Retinal pigment epithelial cell (primary cell): Measurements from ENCODE around the gene ATG2A.

Experiments used
- DNase-seq: peaks from one replicate; pipeline ENCODE4 v3.0.0-alpha.2; 2010; ENCODE audit warnings: low read depth
- H3K4me3 ChIP-seq: 2 replicates; pipeline ENCODE4 v1.5.1; 2011; ENCODE audit warnings: mild to moderate bottlenecking, low read length, control low read depth, moderate library complexity
- TF ChIP-seq, protein P1 (sequence below): conservative IDR thresholded peaks from 2 replicates; pipeline ENCODE4 v1.5.1; 2011; ENCODE audit warnings: low read depth, low read length, control low read depth, inconsistent platforms

Gene ATG2A

DNA sequence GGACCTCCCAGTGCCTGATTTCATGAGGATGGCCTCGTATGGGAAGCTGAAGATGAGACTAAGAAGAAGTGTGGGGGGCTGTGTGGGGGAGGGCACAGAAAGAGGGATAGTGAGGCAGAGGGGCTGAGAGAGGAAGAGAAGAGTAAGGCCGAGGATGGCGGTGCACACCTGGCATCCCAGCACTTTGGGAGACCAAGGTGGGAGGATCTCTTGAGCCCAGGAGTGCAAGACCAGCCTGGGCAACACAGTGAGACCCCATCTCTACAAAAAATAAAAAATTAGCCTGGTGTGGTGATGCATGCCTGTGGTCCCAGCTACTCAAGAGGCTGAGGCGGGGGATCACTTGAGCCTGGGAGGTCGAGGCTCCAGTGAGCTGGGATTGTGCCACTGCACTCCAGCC lies 25.1 kb downstream of the ATG2A start:
- TF ChIP-seq, protein P1, sequence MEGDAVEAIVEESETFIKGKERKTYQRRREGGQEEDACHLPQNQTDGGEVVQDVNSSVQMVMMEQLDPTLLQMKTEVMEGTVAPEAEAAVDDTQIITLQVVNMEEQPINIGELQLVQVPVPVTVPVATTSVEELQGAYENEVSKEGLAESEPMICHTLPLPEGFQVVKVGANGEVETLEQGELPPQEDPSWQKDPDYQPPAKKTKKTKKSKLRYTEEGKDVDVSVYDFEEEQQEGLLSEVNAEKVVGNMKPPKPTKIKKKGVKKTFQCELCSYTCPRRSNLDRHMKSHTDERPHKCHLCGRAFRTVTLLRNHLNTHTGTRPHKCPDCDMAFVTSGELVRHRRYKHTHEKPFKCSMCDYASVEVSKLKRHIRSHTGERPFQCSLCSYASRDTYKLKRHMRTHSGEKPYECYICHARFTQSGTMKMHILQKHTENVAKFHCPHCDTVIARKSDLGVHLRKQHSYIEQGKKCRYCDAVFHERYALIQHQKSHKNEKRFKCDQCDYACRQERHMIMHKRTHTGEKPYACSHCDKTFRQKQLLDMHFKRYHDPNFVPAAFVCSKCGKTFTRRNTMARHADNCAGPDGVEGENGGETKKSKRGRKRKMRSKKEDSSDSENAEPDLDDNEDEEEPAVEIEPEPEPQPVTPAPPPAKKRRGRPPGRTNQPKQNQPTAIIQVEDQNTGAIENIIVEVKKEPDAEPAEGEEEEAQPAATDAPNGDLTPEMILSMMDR, result no peak
- no peak for DNase-seq
- H3K4me3 ChIP-seq, result no peak overlapping the region

DNA sequence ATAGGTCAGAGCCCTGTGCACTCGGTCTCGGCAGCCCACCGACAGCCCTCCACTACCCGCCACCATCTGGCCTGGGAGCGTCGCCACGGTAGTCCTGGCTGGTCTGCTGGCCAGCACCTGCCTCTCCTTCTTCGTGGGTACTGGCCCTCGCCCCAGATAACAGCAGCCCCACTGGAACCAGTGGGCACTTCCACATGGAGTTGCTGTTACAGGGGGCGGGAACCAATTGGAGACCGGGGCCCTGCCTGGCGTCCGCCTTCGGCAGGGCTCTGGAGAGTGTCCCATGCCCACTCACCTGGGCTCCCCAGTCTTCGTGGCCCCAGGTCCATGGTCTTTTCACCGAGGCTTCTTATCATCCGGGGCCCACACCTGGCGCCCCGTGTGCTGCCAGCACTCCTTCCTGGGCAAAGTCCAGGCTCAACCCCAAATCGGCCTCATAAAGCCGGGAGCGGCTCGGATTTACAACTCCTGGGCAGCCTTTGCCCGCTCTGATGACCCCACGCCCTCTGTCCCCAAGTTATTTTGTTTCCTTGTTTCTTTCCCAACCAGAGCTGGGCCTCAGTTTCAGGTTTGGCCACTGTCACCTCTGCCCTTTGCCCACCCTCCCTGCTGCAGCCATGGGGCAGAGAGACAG lies 25.7 kb downstream of the ATG2A start:
- TF ChIP-seq, protein P1, result no peak
- H3K4me3 ChIP-seq, result no peak overlapping the region
- no peak for DNase-seq

DNA sequence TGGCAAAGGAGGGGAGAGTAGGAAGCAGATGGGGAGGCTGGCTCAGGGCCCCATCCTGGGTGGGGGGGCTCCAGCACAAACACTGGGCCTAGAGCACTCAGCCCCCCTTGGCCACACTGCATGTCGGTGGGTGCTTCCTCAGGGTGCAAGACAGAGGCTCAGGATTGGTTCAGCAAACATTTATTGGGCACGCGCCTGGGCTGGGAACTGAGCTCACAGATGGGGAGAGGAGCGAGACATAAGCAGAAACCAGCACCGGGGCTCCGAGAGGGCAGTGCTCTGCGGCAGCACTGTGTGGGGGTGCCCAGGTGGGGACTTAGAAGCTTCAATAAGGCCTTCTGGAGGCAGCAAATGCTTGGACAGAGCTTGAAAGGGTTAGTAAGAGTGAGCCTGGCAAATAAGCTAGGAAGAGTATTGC lies 26.5 kb downstream of the ATG2A start:
- no peak for DNase-seq
- no peak overlapping the region for H3K4me3 ChIP-seq
- TF ChIP-seq, protein P1, result no peak

DNA sequence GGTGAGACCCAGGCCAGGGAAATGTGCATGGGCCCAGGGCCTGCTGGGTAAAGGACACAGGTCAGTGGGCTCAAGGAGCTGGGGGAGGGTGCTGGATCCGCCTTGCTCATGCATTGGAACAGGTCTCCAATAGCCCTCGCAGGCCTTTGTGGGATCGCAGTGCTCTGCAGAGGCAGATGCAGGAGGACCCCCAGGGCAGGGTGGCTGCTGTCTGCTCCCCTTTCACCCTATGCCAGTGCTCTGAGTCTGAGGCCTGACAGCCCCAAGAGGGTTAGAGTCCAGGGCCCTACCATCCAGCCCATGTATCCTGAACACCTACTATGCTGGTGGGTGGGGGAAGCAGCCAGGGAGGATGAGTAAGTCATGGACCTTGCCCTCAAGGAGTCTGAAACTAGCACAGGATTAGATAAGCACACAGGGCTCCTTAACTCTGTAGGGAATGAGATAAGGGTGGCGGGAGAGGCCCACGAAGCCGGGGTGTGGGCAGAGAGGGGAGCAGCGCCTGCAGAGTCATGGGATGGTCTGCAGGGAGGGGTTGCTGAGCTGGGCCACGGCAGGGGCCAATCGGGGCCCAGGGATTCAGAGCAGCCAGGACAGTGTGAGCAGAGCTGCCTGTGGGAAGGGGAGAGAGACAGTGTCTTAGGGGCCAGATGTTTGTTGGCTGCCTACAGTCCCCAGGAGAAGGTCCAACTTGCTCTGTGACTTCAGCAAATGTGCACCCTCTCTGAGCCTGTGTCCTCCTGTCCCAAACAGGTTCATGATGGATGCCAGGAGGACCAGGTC lies 28.1 kb downstream of the ATG2A start:
- TF ChIP-seq, protein P1, result no peak
- H3K4me3 ChIP-seq, result no peak overlapping the region
- no peak for DNase-seq

DNA sequence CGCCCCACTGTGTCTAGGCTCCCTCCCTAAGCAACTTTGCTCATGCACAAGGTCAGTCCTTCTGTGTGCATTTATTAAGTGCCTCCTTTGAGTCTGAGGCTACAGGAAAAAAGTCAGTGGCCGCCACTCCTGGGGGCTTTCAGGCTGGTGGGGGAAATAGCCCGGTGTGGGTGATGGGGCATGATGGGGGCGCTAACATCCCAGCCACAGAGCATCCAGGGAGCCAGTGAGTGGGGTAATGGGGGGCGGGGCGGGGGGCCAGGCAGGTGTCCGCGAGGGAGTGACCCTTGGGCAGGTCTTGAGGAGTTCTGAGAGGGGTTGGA lies 28.6 kb downstream of the ATG2A start:
- H3K4me3 ChIP-seq, result no peak overlapping the region
- no peak for DNase-seq
- TF ChIP-seq, protein P1, result no peak

DNA sequence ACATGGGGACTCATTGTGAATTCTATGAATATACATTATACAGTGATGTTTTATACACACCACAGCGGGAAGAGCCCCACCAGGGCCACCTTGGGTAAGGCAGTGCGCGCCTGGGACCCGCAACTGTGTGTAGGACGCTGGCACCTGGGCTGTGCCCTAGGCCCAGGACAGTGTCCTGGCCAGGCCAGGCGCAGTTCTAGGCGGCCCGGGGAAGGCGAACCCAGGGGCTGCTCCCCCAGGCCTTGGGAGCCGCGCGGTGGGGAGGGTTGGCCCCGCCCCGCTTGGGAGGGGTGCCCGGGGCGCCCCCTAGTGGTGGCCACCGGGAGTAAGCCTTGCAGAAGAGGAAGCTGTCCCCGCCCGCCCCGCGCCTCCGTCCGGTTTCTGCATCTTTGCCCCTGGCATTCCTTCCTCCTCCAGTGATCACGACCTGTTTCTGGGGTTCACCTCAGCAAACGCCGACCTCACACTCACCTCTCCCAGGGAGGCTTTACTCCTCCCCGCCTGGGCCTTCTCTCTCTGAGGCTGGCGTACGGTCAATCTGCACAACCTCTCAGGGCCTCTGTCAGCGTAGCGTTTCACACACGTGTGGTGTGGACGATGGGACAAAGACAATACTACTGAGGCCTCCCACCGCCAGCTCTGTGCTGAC lies 29.1 kb downstream of the ATG2A start:
- peak overlapping the region; percentile 26 for H3K4me3 ChIP-seq
- TF ChIP-seq, protein P1, result peak; percentile 79
- DNase-seq, result no peak

DNA sequence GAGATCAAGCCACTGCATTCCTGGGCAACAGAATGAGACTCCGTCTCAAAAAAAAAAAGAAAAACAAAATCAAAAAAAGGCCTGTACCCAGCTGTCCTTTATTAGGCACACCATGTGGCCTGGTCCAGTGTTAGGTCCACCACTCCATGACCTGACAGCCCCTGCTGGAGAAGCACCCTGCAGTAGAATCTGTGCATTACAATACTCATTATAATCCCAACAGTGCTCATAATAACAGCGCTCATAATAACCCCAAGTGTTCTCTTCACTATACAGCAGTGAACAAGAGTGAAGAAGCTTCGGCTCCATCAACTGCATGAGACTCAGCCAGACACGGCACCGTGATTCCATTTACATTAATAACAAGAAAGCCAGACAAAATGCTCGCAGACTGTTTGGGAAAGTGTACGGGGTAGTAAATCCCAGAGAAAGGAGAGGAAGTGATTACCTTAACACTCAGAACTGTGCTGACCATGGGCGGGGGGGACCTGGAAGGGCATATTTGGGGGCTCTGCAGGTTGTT lies 29.7 kb downstream of the ATG2A start:
- DNase-seq, result no peak
- no peak overlapping the region for H3K4me3 ChIP-seq
- TF ChIP-seq, protein P1, result no peak
